HepG2 (cell line): ENCODE data around the gene HIPK2. TPM values are rescaled to one million over a fixed set of nuclear protein-coding genes. Genes with fewer than 3 reads are reported as not detected.

Source experiments
- ATAC-seq: fragments of 200-7000 bp; cut with Tn5 transposase; 3 replicates; pipeline ENCODE4 v1.9.1; 2020; ENCODE audit warnings: mild to moderate bottlenecking, moderate library complexity
- BruUV-seq: library from RNA; stranded (reverse); fragments of 400-500 nt; replicated peaks from 2 replicates; lab custom pipeline; 2021; lab: Mats Ljungman, UMichigan
- CTCF ChIA-PET: fragments of 300-600 bp; formaldehyde crosslinking; extraction: SDS; loops from one replicate; lab custom pipeline; 2021; ENCODE audit warnings: low total read pairs, inconsistent platforms, low intra/inter-chr PET ratio; lab: Yijun Ruan, JAX
- POLR2A ChIA-PET: fragments of 350-600 bp; sonication (Branson Sonifier 250); formaldehyde crosslinking; loops from one replicate; lab custom pipeline; 2020; ENCODE audit warnings: antibody characterized with exemption, inconsistent platforms; lab: Yijun Ruan, JAX
- DNase-seq: peaks from one replicate; pipeline ENCODE4 v3.0.0-alpha.2; 2015; ENCODE audit warnings: low spot score
- FAIRE-seq: peaks from 3 replicates; lab custom pipeline; 2011; peaks lifted over from hg19 to GRCh38; lab: Jason Lieb, UNC
- H2AFZ ChIP-seq: one replicate; pipeline ENCODE4 v1.6.1; 2011; ENCODE audit warnings: low read length, inconsistent platforms
- H3K27ac ChIP-seq: fragments of 300-600 bp; 3 replicates; pipeline ENCODE4 v1.8.0; 2011; ENCODE audit warnings: mixed run types, mild to moderate bottlenecking, mixed read lengths, low read length, inconsistent platforms; ENCODE audit not compliant: insufficient read depth; ENCODE audit errors: extremely low read length
- H3K27me3 ChIP-seq, 2 experiments: fragments of 200-600 bp in 1 of 2; 2 replicates in 1 of 2; 3 replicates in 1 of 2; pipeline versions ENCODE4 v1.6.0 to v1.8.0; 2011; ENCODE audit warnings: low read length in 2 of 2, mild to moderate bottlenecking in 2 of 2, moderate library complexity in 2 of 2, inconsistent platforms in 1 of 2; ENCODE audit not compliant: insufficient read depth in 2 of 2, control insufficient read depth in 1 of 2
- H3K36me3 ChIP-seq, 2 experiments: fragments of 200-600 bp in 1 of 2; replicated peaks in 1 of 2; 2 replicates in 1 of 2; 3 replicates in 1 of 2; pipeline versions ENCODE4 v1.5.1 to v1.8.0; 2011; ENCODE audit warnings: low read length in 2 of 2, inconsistent platforms in 1 of 2; ENCODE audit not compliant: insufficient read depth in 2 of 2, control insufficient read depth in 1 of 2
- H3K4me1 ChIP-seq: 2 replicates; pipeline ENCODE4 v1.5.1; 2012; ENCODE audit warnings: low read length, inconsistent platforms; ENCODE audit not compliant: insufficient read depth
- H3K4me2 ChIP-seq: 2 replicates; pipeline ENCODE4 v1.6.0; 2011; ENCODE audit warnings: low read depth, low read length, inconsistent platforms
- H3K4me3 ChIP-seq, 3 experiments: fragments of 200-600 bp in 1 of 3; sonication (generic), shearing (Covaris generic) in 1 of 3; replicated peaks in 1 of 3; 2 replicates each; pipeline ENCODE4 v1.5.1; 2011 to 2016; ENCODE audit warnings: low read length in 3 of 3, inconsistent platforms in 2 of 3, low read depth in 2 of 3, mild to moderate bottlenecking in 2 of 3, control low read depth in 1 of 3, mixed read lengths in 1 of 3; ENCODE audit not compliant: insufficient read depth in 1 of 3
- H3K79me2 ChIP-seq: one replicate; pipeline ENCODE4 v1.6.1; 2011; ENCODE audit warnings: low read length, inconsistent platforms; ENCODE audit not compliant: insufficient read depth
- H3K9ac ChIP-seq: 2 replicates; pipeline ENCODE4 v1.6.0; 2011; ENCODE audit warnings: mild to moderate bottlenecking, low read depth, low read length, inconsistent platforms; ENCODE audit not compliant: insufficient read depth
- H3K9me3 ChIP-seq: 2 replicates; pipeline ENCODE4 v1.5.1; 2012; ENCODE audit warnings: mild to moderate bottlenecking, low read length
- H4K20me1 ChIP-seq: 2 replicates; pipeline ENCODE4 v1.6.0; 2011; ENCODE audit warnings: inconsistent platforms, mild to moderate bottlenecking, low read length, moderate library complexity; ENCODE audit not compliant: insufficient read depth
- GFI1 ChIP-seq: sonication (generic); formaldehyde crosslinking; IDR thresholded peaks from 2 replicates; pipeline ENCODE4 v1.5.0; 2020; ENCODE audit warnings: missing genetic modification reagents, mild to moderate bottlenecking, borderline replicate concordance
- GRHL1 ChIP-seq: sonication (generic); formaldehyde crosslinking; conservative IDR thresholded peaks from 2 replicates; pipeline ENCODE4 v1.8.0; 2022; ENCODE audit warnings: missing genetic modification reagents
- HMG20A ChIP-seq: IDR thresholded peaks from 2 replicates; pipeline ENCODE4 v1.6.1; 2016; ENCODE audit warnings: borderline replicate concordance
- MTA1 ChIP-seq: sonication (generic); formaldehyde crosslinking; IDR thresholded peaks from 2 replicates; pipeline ENCODE4 v1.4.0; 2020; ENCODE audit warnings: missing genetic modification reagents, mild to moderate bottlenecking, borderline replicate concordance
- TBX2 ChIP-seq: sonication (generic); formaldehyde crosslinking; IDR thresholded peaks from 2 replicates; pipeline ENCODE4 v1.5.0; 2020; ENCODE audit warnings: missing genetic modification reagents, mild to moderate bottlenecking, borderline replicate concordance
- ZBTB7B ChIP-seq: sonication (generic); formaldehyde crosslinking; IDR thresholded peaks from 2 replicates; pipeline ENCODE4 v1.4.0; 2020; ENCODE audit warnings: missing genetic modification reagents
- ZFYVE20 ChIP-seq: sonication (generic); formaldehyde crosslinking; IDR thresholded peaks from 2 replicates; pipeline ENCODE4 v1.8.0; 2023; ENCODE audit warnings: low read depth, mild to moderate bottlenecking, moderate library complexity, missing genetic modification reagents, borderline replicate concordance
- ZNF256 ChIP-seq: sonication (generic); formaldehyde crosslinking; conservative IDR thresholded peaks from 2 replicates; pipeline ENCODE4 v1.4.0; 2020; ENCODE audit warnings: missing genetic modification reagents
- ZNF703 ChIP-seq: sonication (generic); formaldehyde crosslinking; IDR thresholded peaks from 2 replicates; pipeline ENCODE4 v1.5.1; 2020; ENCODE audit warnings: missing genetic modification reagents, mild to moderate bottlenecking, moderate library complexity, borderline replicate concordance
- ZNF777 ChIP-seq: sonication (generic); formaldehyde crosslinking; IDR thresholded peaks from 2 replicates; pipeline ENCODE4 v1.4.0; 2020; ENCODE audit warnings: missing genetic modification reagents
- WGBS: methylation state at CpG from one replicate; pipeline ENCODE4 v1.1.6; 2017; ENCODE audit warnings: low lambda C conversion rate; 5-methylcytosine and 5-hydroxymethylcytosine counted together
- in situ Hi-C: cut with HindIII; loops from 2 replicates; pipeline ENCODE4 v1.10.0; 2017; ENCODE audit warnings: low pct_unique_long_range_greater_than_20kb; ENCODE audit not compliant: extremely low pct_ligation_motif_present
- intact Hi-C: fragments of 100-400 bp; cut with micrococcal nuclease; formaldehyde crosslinking; loops from one replicate; pipeline ENCODE4 v1.10.0; 2022; ENCODE audit not compliant: unreplicated experiment
- polyA plus RNA-seq, 8 experiments: library from polyadenylated mRNA; depleted of rRNA in 3 of 8; stranded (reverse) in 7 of 8; unstranded in 1 of 8; fragments of >200 nt; fragmentation: Illumina TruSeq in 4 of 8; extraction: Trizol in 4 of 8; gene quantifications; 2 replicates each; pipeline versions ENCODE4 v1.2.1 to v1.2.3, GENCODE V29; 2011 to 2016; ENCODE audit warnings: low read depth in 4 of 8, missing spikeins in 1 of 8, mixed read lengths in 1 of 8; ENCODE audit not compliant: insufficient read depth in 1 of 8
- total RNA-seq, 5 experiments: library from RNA; depleted of rRNA; stranded (reverse); fragments of >200 nt; fragmentation: Illumina TruSeq; extraction: Trizol; gene quantifications; 2 replicates each; pipeline ENCODE4 v1.2.3, GENCODE V29; 2016; ENCODE audit warnings: low read depth in 1 of 5
- TF ChIP-seq, protein P1 (sequence below): sonication (generic); formaldehyde crosslinking; IDR thresholded peaks from 2 replicates; pipeline ENCODE4 v1.5.1; 2020; ENCODE audit warnings: missing genetic modification reagents, mild to moderate bottlenecking, borderline replicate concordance
- TF ChIP-seq, protein P2 (sequence below): fragments of 450-650 bp; IDR thresholded peaks from 2 replicates; pipeline ENCODE4 v1.6.1; 2017; ENCODE audit warnings: mild to moderate bottlenecking
- TF ChIP-seq, protein P3 (sequence below): sonication (generic); formaldehyde crosslinking; IDR thresholded peaks from 2 replicates; pipeline ENCODE4 v1.5.1; 2020; ENCODE audit warnings: mild to moderate bottlenecking, moderate library complexity, missing genetic modification reagents

The HIPK2 gene
- total and polyA plus RNA-seq, 2 of the 13 experiments (the other 11 are each of a cell fraction or from before 2014, with no cell fraction given): 14.4 to 20.2 TPM

- H3K4me3 ChIP-seq: no peak overlapping the region
- BruUV-seq: no TSS peak
- no peak overlapping the region for H3K9ac ChIP-seq
- H3K79me2 ChIP-seq: peaks cover 21% of the 10 kb centered on the region
- H3K9me3 ChIP-seq: 0 out of 2 replicates have a peak, but pooled peaks cover 8% of the 10 kb centered on the region
- peak overlapping the region; percentile 84 for H3K27ac ChIP-seq
- 99% methylated on average over 8 of the region's 9 CpGs for WGBS
- H4K20me1 ChIP-seq: no peaks in the 10 kb centered on the region
- H3K4me1 ChIP-seq: peaks cover 63% of the 10 kb centered on the region
- no peak overlapping the region for H3K4me2 ChIP-seq
- intact Hi-C loops: no loop called here
- peak; percentile 60 for ATAC-seq
- ChIA-PET POLR2A (interaction anchor here (0.7 kb wide), 1 partner anchor 59 kb away, joined by 3 read pairs; no protein-coding TSS in a partner anchor), CTCF (no interaction called here)
- FAIRE-seq: no peak
- peak; percentile 61 for DNase-seq
- in situ Hi-C loops: no loop called here
- peaks cover 1 to 20% of the 10 kb centered on the region in 2 experiments; a peak in 2 of 5 replicates for H3K36me3 ChIP-seq
- no peaks in the 10 kb centered on the region for H3K27me3 ChIP-seq
- H2AFZ ChIP-seq: no peak overlapping the region
- TF ChIP-seq, protein P1, sequence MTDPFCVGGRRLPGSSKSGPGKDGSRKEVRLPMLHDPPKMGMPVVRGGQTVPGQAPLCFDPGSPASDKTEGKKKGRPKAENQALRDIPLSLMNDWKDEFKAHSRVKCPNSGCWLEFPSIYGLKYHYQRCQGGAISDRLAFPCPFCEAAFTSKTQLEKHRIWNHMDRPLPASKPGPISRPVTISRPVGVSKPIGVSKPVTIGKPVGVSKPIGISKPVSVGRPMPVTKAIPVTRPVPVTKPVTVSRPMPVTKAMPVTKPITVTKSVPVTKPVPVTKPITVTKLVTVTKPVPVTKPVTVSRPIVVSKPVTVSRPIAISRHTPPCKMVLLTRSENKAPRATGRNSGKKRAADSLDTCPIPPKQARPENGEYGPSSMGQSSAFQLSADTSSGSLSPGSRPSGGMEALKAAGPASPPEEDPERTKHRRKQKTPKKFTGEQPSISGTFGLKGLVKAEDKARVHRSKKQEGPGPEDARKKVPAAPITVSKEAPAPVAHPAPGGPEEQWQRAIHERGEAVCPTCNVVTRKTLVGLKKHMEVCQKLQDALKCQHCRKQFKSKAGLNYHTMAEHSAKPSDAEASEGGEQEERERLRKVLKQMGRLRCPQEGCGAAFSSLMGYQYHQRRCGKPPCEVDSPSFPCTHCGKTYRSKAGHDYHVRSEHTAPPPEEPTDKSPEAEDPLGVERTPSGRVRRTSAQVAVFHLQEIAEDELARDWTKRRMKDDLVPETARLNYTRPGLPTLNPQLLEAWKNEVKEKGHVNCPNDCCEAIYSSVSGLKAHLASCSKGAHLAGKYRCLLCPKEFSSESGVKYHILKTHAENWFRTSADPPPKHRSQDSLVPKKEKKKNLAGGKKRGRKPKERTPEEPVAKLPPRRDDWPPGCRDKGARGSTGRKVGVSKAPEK (CRISPR knock-in tag): no peak
- TF ChIP-seq GRHL1 (no peak), MTA1 (no peak), ZBTB7B (CRISPR knock-in tag) (peak; percentile 40; the same call in 1 of the 2 replicates), ZNF777 (CRISPR knock-in tag) (no peak), ZNF256 (no peak), GFI1 (CRISPR knock-in tag) (peak; percentile 72), ZNF703 (no peak), TBX2 (CRISPR knock-in tag) (no peak), HMG20A (CRISPR knock-in tag) (no peak), ZFYVE20 (no peak)
- TF ChIP-seq, protein P2, sequence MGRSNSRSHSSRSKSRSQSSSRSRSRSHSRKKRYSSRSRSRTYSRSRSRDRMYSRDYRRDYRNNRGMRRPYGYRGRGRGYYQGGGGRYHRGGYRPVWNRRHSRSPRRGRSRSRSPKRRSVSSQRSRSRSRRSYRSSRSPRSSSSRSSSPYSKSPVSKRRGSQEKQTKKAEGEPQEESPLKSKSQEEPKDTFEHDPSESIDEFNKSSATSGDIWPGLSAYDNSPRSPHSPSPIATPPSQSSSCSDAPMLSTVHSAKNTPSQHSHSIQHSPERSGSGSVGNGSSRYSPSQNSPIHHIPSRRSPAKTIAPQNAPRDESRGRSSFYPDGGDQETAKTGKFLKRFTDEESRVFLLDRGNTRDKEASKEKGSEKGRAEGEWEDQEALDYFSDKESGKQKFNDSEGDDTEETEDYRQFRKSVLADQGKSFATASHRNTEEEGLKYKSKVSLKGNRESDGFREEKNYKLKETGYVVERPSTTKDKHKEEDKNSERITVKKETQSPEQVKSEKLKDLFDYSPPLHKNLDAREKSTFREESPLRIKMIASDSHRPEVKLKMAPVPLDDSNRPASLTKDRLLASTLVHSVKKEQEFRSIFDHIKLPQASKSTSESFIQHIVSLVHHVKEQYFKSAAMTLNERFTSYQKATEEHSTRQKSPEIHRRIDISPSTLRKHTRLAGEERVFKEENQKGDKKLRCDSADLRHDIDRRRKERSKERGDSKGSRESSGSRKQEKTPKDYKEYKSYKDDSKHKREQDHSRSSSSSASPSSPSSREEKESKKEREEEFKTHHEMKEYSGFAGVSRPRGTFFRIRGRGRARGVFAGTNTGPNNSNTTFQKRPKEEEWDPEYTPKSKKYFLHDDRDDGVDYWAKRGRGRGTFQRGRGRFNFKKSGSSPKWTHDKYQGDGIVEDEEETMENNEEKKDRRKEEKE: no peak
- TF ChIP-seq, protein P3, sequence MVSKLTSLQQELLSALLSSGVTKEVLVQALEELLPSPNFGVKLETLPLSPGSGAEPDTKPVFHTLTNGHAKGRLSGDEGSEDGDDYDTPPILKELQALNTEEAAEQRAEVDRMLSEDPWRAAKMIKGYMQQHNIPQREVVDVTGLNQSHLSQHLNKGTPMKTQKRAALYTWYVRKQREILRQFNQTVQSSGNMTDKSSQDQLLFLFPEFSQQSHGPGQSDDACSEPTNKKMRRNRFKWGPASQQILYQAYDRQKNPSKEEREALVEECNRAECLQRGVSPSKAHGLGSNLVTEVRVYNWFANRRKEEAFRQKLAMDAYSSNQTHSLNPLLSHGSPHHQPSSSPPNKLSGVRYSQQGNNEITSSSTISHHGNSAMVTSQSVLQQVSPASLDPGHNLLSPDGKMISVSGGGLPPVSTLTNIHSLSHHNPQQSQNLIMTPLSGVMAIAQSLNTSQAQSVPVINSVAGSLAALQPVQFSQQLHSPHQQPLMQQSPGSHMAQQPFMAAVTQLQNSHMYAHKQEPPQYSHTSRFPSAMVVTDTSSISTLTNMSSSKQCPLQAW (CRISPR knock-in tag): no peak
Measured at GRCh38 chr7:139682136-139683013, 95.4 kb downstream of the HIPK2 start.
